ENCODE results near the gene C2CD3.
"Not testable (repeated sequence)": the region's sequence is repeated elsewhere in the genome, so short reads cannot be mapped to it uniquely, and the experiment has no call there.

Gene C2CD3

GRCh38 chr11:74002832-74003231 lies 168.0 kb downstream of the C2CD3 start:
- no peak for DNase-seq (ENCODE audit: low read depth in 2 of 2)

GRCh38 chr11:74001822-74002286 lies 168.9 kb downstream of the C2CD3 start:
- no peak for DNase-seq (ENCODE audit: low read depth in 2 of 2)

- no peak for DNase-seq (ENCODE audit: low read depth in 2 of 2)
Measured at GRCh38 chr11:74000307-74001133, 170.3 kb downstream of the C2CD3 start.

GRCh38 chr11:73999581-74000306 lies 171.1 kb downstream of the C2CD3 start:
- DNase-seq (ENCODE audit: low read depth in 2 of 2) = no peak

GRCh38 chr11:73998846-73999575 lies 171.8 kb downstream of the C2CD3 start:
- DNase-seq (ENCODE audit: low read depth in 2 of 2) = no peak

GRCh38 chr11:73997120-73997770 lies 173.6 kb downstream of the C2CD3 start:
- no peak for DNase-seq (ENCODE audit: low read depth in 2 of 2)

- no peak for DNase-seq (ENCODE audit: low read depth in 2 of 2)
Measured at GRCh38 chr11:73996161-73996747, 174.5 kb downstream of the C2CD3 start.

- DNase-seq (ENCODE audit: low read depth in 2 of 2) = no peak
Measured at GRCh38 chr11:73995731-73996130, 175.1 kb downstream of the C2CD3 start.

GRCh38 chr11:73995247-73995646 lies 175.6 kb downstream of the C2CD3 start:
- no peak for DNase-seq (ENCODE audit: low read depth in 2 of 2)

GRCh38 chr11:73991471-73992006 lies 179.3 kb downstream of the C2CD3 start:
- no peak for DNase-seq (ENCODE audit: low read depth in 2 of 2)

GRCh38 chr11:73990730-73991129 lies 180.1 kb downstream of the C2CD3 start:
- no peak for DNase-seq (ENCODE audit: low read depth in 2 of 2)

- no peak for DNase-seq (ENCODE audit: low read depth in 2 of 2)
Measured at GRCh38 chr11:73989156-73989555, 181.6 kb downstream of the C2CD3 start.

GRCh38 chr11:73988227-73988626 lies 182.6 kb downstream of the C2CD3 start:
- DNase-seq (ENCODE audit: low read depth in 2 of 2) = no peak

GRCh38 chr11:73985661-73986060 lies 185.1 kb downstream of the C2CD3 start:
- DNase-seq (ENCODE audit: low read depth in 2 of 2) = not testable (repeated sequence)

- no peak for DNase-seq (ENCODE audit: low read depth in 2 of 2)
Measured at GRCh38 chr11:73983741-73984538, 186.9 kb downstream of the C2CD3 start.

- peak; percentile 74 to 76 for DNase-seq (ENCODE audit: low read depth in 2 of 2)
Measured at GRCh38 chr11:73982990-73983740, 187.6 kb downstream of the C2CD3 start.

GRCh38 chr11:73982595-73982989 lies 188.2 kb downstream of the C2CD3 start, which contains the start of gene UCP2:
Gene UCP2 (minus strand): TSS chr11:73982843. CDS start chr11:73978378, 4,465 bp downstream.
- DNase-seq (ENCODE audit: low read depth in 2 of 2) = peak; percentile 54 to 76

GRCh38 chr11:73981051-73981805 lies 189.6 kb downstream of the C2CD3 start:
- no peak for DNase-seq (ENCODE audit: low read depth in 2 of 2)
